GM12892 (cell line): ENCODE results near the gene GRPEL1.

Source experiments
- POLR2A ChIP-seq: IDR thresholded peaks from 2 replicates; pipeline ENCODE4 v1.6.1; 2011; ENCODE audit warnings: low read depth, low read length, control low read depth
- POLR2AphosphoS5 ChIP-seq: IDR thresholded peaks from 2 replicates; pipeline ENCODE4 v1.6.1; 2011; ENCODE audit warnings: low read depth, low read length, control low read depth
- TAF1 ChIP-seq: IDR thresholded peaks from 2 replicates; pipeline ENCODE4 v1.6.1; 2011; ENCODE audit warnings: low read depth, mild to moderate bottlenecking, control low read depth, low read length, borderline replicate concordance

GRCh38 chr4:7074426-7074825, 6.6 kb upstream of the GRPEL1 start:
- TF ChIP-seq POLR2AphosphoS5, result no peak
- TF ChIP-seq POLR2A, result no peak
- TF ChIP-seq TAF1, result no peak
